ENCODE measurements around the gene RPS6KA2. TPM values are rescaled to one million over a fixed set of nuclear protein-coding genes. Genes with fewer than 3 reads are reported as not detected.

The RPS6KA2 gene
- total RNA-seq, 1 donor from 2014 or later, result 124 TPM

- Mint-ChIP-seq H3K4me3 (ENCODE audit: unreplicated experiment) (no peak overlapping the region), H3K4me1 (ENCODE audit: low read depth) (peaks cover 58% of the 10 kb centered on the region), H3K27me3 (ENCODE audit: low read depth) (no peaks in the 10 kb centered on the region), H3K9me3 (ENCODE audit: low read depth) (no peaks in the 10 kb centered on the region), H3K36me3 (ENCODE audit: low read depth) (peaks cover 3% of the 10 kb centered on the region), H3K27ac (ENCODE audit: unreplicated experiment) (peak overlapping the region; percentile 96)
- DNase-seq (ENCODE audit: low spot score), result no peak
- no peak for TF ChIP-seq CTCF (IDR thresholded peaks at IDR 0.05)
These were observed 74.5 kb downstream of the RPS6KA2 start for GRCh38 chr6:166552600-166552999.

GRCh38 chr6:166551754-166552495, 75.1 kb downstream of the RPS6KA2 start:
- no peak overlapping the region for H3K27ac Mint-ChIP-seq (ENCODE audit: unreplicated experiment)
- no peak overlapping the region for H3K4me3 Mint-ChIP-seq (ENCODE audit: unreplicated experiment)
- TF ChIP-seq CTCF (IDR thresholded peaks at IDR 0.05), result no peak
- no peak for DNase-seq (ENCODE audit: low spot score)
- no peaks in the 10 kb centered on the region for H3K9me3 Mint-ChIP-seq (ENCODE audit: low read depth)
- H3K36me3 Mint-ChIP-seq (ENCODE audit: low read depth), result peaks cover 6% of the 10 kb centered on the region
- H3K27me3 Mint-ChIP-seq (ENCODE audit: low read depth), result no peaks in the 10 kb centered on the region
- H3K4me1 Mint-ChIP-seq (ENCODE audit: low read depth), result peaks cover 51% of the 10 kb centered on the region

GRCh38 chr6:166546653-166547052, 80.4 kb downstream of the RPS6KA2 start:
- no peak for DNase-seq (ENCODE audit: low spot score)
- Mint-ChIP-seq H3K27ac (ENCODE audit: unreplicated experiment) (no peak overlapping the region), H3K4me3 (ENCODE audit: unreplicated experiment) (no peak overlapping the region), H3K36me3 (ENCODE audit: low read depth) (peaks cover 14% of the 10 kb centered on the region), H3K9me3 (ENCODE audit: low read depth) (no peaks in the 10 kb centered on the region), H3K27me3 (ENCODE audit: low read depth) (no peaks in the 10 kb centered on the region), H3K4me1 (ENCODE audit: low read depth) (peaks cover 14% of the 10 kb centered on the region)
- no peak for TF ChIP-seq CTCF (IDR thresholded peaks at IDR 0.05)

DNA sequence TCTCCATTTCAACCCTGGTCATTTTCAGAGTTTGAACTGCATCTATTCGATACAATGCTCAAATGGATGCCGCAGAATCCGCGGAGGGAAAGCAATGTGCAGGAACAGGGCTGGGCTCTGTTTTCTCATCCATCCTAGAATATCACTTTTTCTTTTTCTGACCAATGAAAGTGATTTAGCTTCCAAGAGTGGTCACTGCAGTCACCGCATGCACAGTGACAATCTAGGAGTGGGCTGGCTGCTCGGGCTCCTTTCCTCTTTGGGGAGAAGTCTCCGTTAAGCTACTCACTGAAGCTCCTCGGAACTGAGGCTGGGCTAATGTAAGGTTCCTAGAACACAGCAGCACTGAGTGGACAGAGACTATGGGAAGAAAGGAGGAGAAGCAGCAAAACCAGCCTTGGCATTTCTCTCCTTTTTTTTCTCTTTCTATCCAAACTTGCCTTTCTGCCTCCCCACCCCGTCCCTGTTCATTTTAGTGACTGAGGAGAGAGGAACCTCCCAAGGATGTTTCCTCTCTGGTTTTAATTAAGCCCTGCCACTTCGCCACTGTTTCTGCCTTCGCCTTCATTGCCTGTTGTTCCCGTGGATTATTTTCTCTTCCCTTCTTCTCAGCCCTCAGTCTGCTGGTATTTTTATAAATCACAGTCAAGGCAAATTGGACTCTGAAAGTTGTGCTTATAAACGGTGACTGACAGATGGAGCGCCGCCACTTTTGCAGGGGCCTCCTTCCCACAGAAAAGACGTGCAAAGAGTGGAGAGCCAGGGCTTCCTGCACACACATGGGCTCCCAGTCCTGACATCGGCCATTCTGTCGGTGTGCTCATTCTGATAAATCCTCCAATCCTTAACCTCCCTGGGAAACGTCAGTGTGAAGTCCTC, 81.7 kb downstream of the RPS6KA2 start:
- H3K4me1 Mint-ChIP-seq (ENCODE audit: low read depth), result peaks cover 27% of the 10 kb centered on the region
- H3K27me3 Mint-ChIP-seq (ENCODE audit: low read depth), result no peaks in the 10 kb centered on the region
- no peak for DNase-seq (ENCODE audit: low spot score)
- H3K36me3 Mint-ChIP-seq (ENCODE audit: low read depth), result peaks cover 14% of the 10 kb centered on the region
- no peak overlapping the region for H3K4me3 Mint-ChIP-seq (ENCODE audit: unreplicated experiment)
- no peaks in the 10 kb centered on the region for H3K9me3 Mint-ChIP-seq (ENCODE audit: low read depth)
- H3K27ac Mint-ChIP-seq (ENCODE audit: unreplicated experiment), result peak overlapping the region; percentile 7
- TF ChIP-seq CTCF (IDR thresholded peaks at IDR 0.05), result no peak

- peaks cover 14% of the 10 kb centered on the region for H3K36me3 Mint-ChIP-seq (ENCODE audit: low read depth)
- no peak for DNase-seq (ENCODE audit: low spot score)
- H3K27ac Mint-ChIP-seq (ENCODE audit: unreplicated experiment), result no peak overlapping the region
- peaks cover 29% of the 10 kb centered on the region for H3K4me1 Mint-ChIP-seq (ENCODE audit: low read depth)
- TF ChIP-seq CTCF (IDR thresholded peaks at IDR 0.05), result no peak
- H3K9me3 Mint-ChIP-seq (ENCODE audit: low read depth), result no peaks in the 10 kb centered on the region
- no peaks in the 10 kb centered on the region for H3K27me3 Mint-ChIP-seq (ENCODE audit: low read depth)
- H3K4me3 Mint-ChIP-seq (ENCODE audit: unreplicated experiment), result no peak overlapping the region
These were observed 82.8 kb downstream of the RPS6KA2 start for GRCh38 chr6:166544296-166544605.
